A673 (cell line): Measurements from ENCODE around the gene ZCWPW2.

Experiments used
- EZH2 ChIP-seq: fragments of 200-600 bp; sonication (generic); IDR thresholded peaks from 2 replicates; pipeline ENCODE4 v1.6.1; 2017; ENCODE audit warnings: borderline replicate concordance, low read depth, mild to moderate bottlenecking, mixed read lengths, antibody characterized with exemption, low read length; ENCODE audit not compliant: poor library complexity, severe bottlenecking
- TF ChIP-seq, protein P1 (sequence below): fragments of 300-800, 200-600 bp; sonication (generic); conservative IDR thresholded peaks from 2 replicates; pipeline ENCODE4 v1.5.1; 2017; ENCODE audit warnings: low read depth, mild to moderate bottlenecking, antibody characterized with exemption, low read length, moderate library complexity, mixed read lengths

DNA sequence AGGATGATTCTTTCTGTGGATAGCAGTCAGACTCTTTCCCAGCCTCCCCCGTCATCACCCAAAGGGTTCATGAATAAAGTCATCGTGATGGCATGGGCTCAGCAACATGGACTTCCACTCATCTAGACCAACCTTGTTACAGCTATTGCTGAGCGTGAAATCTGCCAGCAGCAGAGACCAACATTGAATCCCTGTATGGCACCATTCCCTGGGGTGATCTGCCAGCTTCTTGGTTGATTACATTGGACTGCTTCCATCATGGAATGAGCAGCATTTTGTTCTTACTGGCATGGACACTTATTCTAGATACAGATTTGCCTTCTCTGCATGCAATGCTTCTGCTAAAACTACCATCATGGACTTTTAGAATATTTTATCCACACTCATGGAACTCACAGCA is 195.7 kb downstream of the ZCWPW2 start:
- TF ChIP-seq, protein P1, sequence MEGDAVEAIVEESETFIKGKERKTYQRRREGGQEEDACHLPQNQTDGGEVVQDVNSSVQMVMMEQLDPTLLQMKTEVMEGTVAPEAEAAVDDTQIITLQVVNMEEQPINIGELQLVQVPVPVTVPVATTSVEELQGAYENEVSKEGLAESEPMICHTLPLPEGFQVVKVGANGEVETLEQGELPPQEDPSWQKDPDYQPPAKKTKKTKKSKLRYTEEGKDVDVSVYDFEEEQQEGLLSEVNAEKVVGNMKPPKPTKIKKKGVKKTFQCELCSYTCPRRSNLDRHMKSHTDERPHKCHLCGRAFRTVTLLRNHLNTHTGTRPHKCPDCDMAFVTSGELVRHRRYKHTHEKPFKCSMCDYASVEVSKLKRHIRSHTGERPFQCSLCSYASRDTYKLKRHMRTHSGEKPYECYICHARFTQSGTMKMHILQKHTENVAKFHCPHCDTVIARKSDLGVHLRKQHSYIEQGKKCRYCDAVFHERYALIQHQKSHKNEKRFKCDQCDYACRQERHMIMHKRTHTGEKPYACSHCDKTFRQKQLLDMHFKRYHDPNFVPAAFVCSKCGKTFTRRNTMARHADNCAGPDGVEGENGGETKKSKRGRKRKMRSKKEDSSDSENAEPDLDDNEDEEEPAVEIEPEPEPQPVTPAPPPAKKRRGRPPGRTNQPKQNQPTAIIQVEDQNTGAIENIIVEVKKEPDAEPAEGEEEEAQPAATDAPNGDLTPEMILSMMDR = no peak
- TF ChIP-seq EZH2 = no peak
